ENCODE data around the gene FUT1. TPM values are rescaled to one million over a fixed set of nuclear protein-coding genes. Genes with fewer than 3 reads are reported as not detected.

The FUT1 gene
- total and polyA plus RNA-seq, 9 of the 15 experiments (the other 6 are each of a cell fraction or from before 2014, with no cell fraction given): 2.3 to 18.5 (median 8.8) TPM

- TF ChIP-seq MAFG (tag; conservative IDR thresholded peaks at IDR 0.05) (no peak), TAF9B (IDR thresholded peaks at IDR 0.05; ENCODE audit: partially characterized antibody) (no peak), CAMTA2 (CRISPR knock-in tag; conservative IDR thresholded peaks at IDR 0.05) (0 out of 2 replicates have a peak, but pooled peaks have one; percentile 75), TFAM (CRISPR knock-in tag; conservative IDR thresholded peaks at IDR 0.05) (no peak), REST (IDR thresholded peaks at IDR 0.05; ENCODE audit: borderline replicate concordance) (peak; percentile 29; the same call in 1 of the 2 replicates), REST (CRISPR knock-in tag; IDR thresholded peaks at IDR 0.05; ENCODE audit: low read depth) (no peak), ID3 (CRISPR knock-in tag; IDR thresholded peaks at IDR 0.05) (no peak), ID3 (tag; IDR thresholded peaks at IDR 0.05) (no peak), TEAD4 (IDR thresholded peaks at IDR 0.05; ENCODE audit: low read length) (0 out of 2 replicates have a peak, but pooled peaks have one; percentile 27), TEAD4 (CRISPR knock-in tag; IDR thresholded peaks at IDR 0.05; ENCODE audit: borderline replicate concordance) (no peak), ZNF511 (CRISPR knock-in tag; IDR thresholded peaks at IDR 0.05) (peak; percentile 65), ZBTB7A (IDR thresholded peaks at IDR 0.05; ENCODE audit: borderline replicate concordance, control insufficient read depth, low read depth, low read length) (peak; percentile 76), USF1 (CRISPR knock-in tag; IDR thresholded peaks at IDR 0.05) (peak; percentile 81), RFX7 (CRISPR knock-in tag; IDR thresholded peaks at IDR 0.05) (no peak), NFE2 (IDR thresholded peaks at IDR 0.05; ENCODE audit: low read depth) (no peak)
Observed at GRCh38 chr19:48741129-48741999, 11.1 kb downstream of the FUT1 start (continued).

Measured in K562 (cell line).